GM23338 (cell line): ENCODE measurements around the gene WFDC11. TPM values are rescaled to one million over a fixed set of nuclear protein-coding genes. Genes with fewer than 3 reads are reported as not detected.

Source experiments
- ATAC-seq: fragments of 200-7000 bp; cut with Tn5 transposase; 3 replicates; pipeline ENCODE4 v1.9.1; 2020
- DNase-seq: peaks from one replicate; pipeline ENCODE4 v3.0.0-alpha.2; 2015; ENCODE audit warnings: low spot score
- H2AFZ ChIP-seq: fragments of 200-600 bp; sonication (generic); 2 replicates; pipeline ENCODE4 v1.8.0; 2016; ENCODE audit warnings: antibody characterized with exemption, mild to moderate bottlenecking, moderate library complexity
- H3F3A ChIP-seq: fragments of 200-600 bp; sonication (generic); replicated peaks from 2 replicates; pipeline ENCODE4 v1.8.0; 2017; ENCODE audit warnings: antibody characterized with exemption, mixed run types, low read depth
- H3K27ac ChIP-seq: fragments of 200-600 bp; sonication (generic); 2 replicates; pipeline ENCODE4 v1.6.1; 2016; ENCODE audit warnings: low read depth
- H3K27me3 ChIP-seq: fragments of 200-600 bp; sonication (generic); 2 replicates; pipeline ENCODE4 v1.8.0; 2016; ENCODE audit warnings: mild to moderate bottlenecking, mixed run types, moderate library complexity; ENCODE audit not compliant: insufficient read depth
- H3K36me3 ChIP-seq: fragments of 200-600 bp; sonication (generic); 2 replicates; pipeline ENCODE4 v1.8.0; 2016; ENCODE audit warnings: mild to moderate bottlenecking; ENCODE audit not compliant: insufficient read depth
- H3K4me1 ChIP-seq: fragments of 200-600 bp; sonication (generic); 2 replicates; pipeline ENCODE4 v1.8.0; 2016; ENCODE audit warnings: mild to moderate bottlenecking, moderate library complexity; ENCODE audit not compliant: insufficient read depth
- H3K4me2 ChIP-seq: fragments of 200-600 bp; sonication (generic); 2 replicates; pipeline ENCODE4 v1.7.1; 2017; ENCODE audit warnings: mixed run types
- H3K4me3 ChIP-seq: fragments of 200-600 bp; sonication (generic); 2 replicates; pipeline ENCODE4 v1.6.1; 2016; ENCODE audit warnings: mixed run types
- H3K79me2 ChIP-seq: fragments of 200-600 bp; sonication (generic); replicated peaks from 2 replicates; pipeline ENCODE4 v1.8.0; 2017; ENCODE audit warnings: mild to moderate bottlenecking; ENCODE audit not compliant: insufficient read depth
- H3K9me2 ChIP-seq: fragments of 200-600 bp; sonication (generic); 2 replicates; pipeline ENCODE4 v1.8.0; 2017; ENCODE audit not compliant: insufficient read depth
- H4K20me1 ChIP-seq: fragments of 200-600 bp; sonication (generic); replicated peaks from 2 replicates; pipeline ENCODE4 v1.8.0; 2017; ENCODE audit warnings: mild to moderate bottlenecking; ENCODE audit not compliant: insufficient read depth
- H3K27ac Mint-ChIP-seq: 2 replicates; pipeline ENCODE4 v1.8.0; 2020; ENCODE audit warnings: inconsistent platforms, mild to moderate bottlenecking, moderate library complexity, mixed read lengths
- H3K27me3 Mint-ChIP-seq: 3 replicates; pipeline ENCODE4 v1.8.0; 2022; ENCODE audit warnings: low read depth, mild to moderate bottlenecking, moderate library complexity, mixed read lengths, inconsistent platforms; ENCODE audit not compliant: insufficient read depth, poor library complexity
- H3K36me3 Mint-ChIP-seq: 3 replicates; pipeline ENCODE4 v1.8.0; 2021; ENCODE audit warnings: low read depth, mild to moderate bottlenecking, inconsistent platforms, moderate library complexity, mixed read lengths
- H3K4me1 Mint-ChIP-seq: 3 replicates; pipeline ENCODE4 v1.8.0; 2020; ENCODE audit warnings: mild to moderate bottlenecking, inconsistent platforms, mixed read lengths
- H3K4me3 Mint-ChIP-seq: 3 replicates; pipeline ENCODE4 v1.8.0; 2021; ENCODE audit warnings: moderate library complexity, mild to moderate bottlenecking, inconsistent platforms, mixed read lengths
- H3K9me3 Mint-ChIP-seq: 3 replicates; pipeline ENCODE4 v1.8.0; 2020; ENCODE audit warnings: moderate library complexity, mild to moderate bottlenecking, inconsistent platforms, mixed read lengths
- CREB1 ChIP-seq: fragments of 250-450 bp; sonication (Bioruptor Pico); IDR thresholded peaks from 2 replicates; pipeline ENCODE4 v1.5.0; 2020; ENCODE audit warnings: low read depth, mild to moderate bottlenecking, moderate library complexity
- CTCF ChIP-seq, 2 experiments: fragments of 200-600 bp in 1 of 2; sonication (generic) in 1 of 2; conservative IDR thresholded peaks; 2 replicates each; pipeline versions ENCODE4 v1.5.1 to v1.6.1; 2016 to 2017; ENCODE audit warnings: antibody characterized with exemption in 2 of 2, low read depth in 2 of 2, mild to moderate bottlenecking in 2 of 2, moderate library complexity in 1 of 2
- ETS1 ChIP-seq: IDR thresholded peaks from 2 replicates; pipeline ENCODE4 v1.6.1; 2016; ENCODE audit warnings: antibody characterized with exemption
- EZH2 ChIP-seq: fragments of 200-600 bp; sonication (generic); IDR thresholded peaks from one replicate; pipeline ENCODE4 v1.8.0; 2017; ENCODE audit warnings: antibody characterized with exemption, mild to moderate bottlenecking, low read depth; ENCODE audit not compliant: unreplicated experiment
- EZH2phosphoT487 ChIP-seq: fragments of 200-600 bp; sonication (generic); IDR thresholded peaks from one replicate; pipeline ENCODE4 v1.8.1; 2018; ENCODE audit warnings: antibody characterized with exemption; ENCODE audit not compliant: unreplicated experiment
- JUNB ChIP-seq: IDR thresholded peaks from one replicate; pipeline ENCODE4 v1.6.1; 2016; ENCODE audit warnings: antibody characterized with exemption; ENCODE audit not compliant: unreplicated experiment
- REST ChIP-seq: IDR thresholded peaks from one replicate; pipeline ENCODE4 v1.6.1; 2018; ENCODE audit warnings: antibody characterized with exemption; ENCODE audit not compliant: unreplicated experiment
- STAT1 ChIP-seq: IDR thresholded peaks from one replicate; pipeline ENCODE4 v1.6.1; 2016; ENCODE audit warnings: antibody characterized with exemption; ENCODE audit not compliant: unreplicated experiment
- ZNF114 ChIP-seq: fragments of 250-450 bp; sonication (Bioruptor Pico); IDR thresholded peaks from 2 replicates; pipeline ENCODE4 v1.5.0; 2020; ENCODE audit warnings: mild to moderate bottlenecking, moderate library complexity
- ZNF331 ChIP-seq: fragments of 250-450 bp; sonication (Bioruptor Pico); IDR thresholded peaks from 2 replicates; pipeline ENCODE4 v1.5.0; 2020; ENCODE audit warnings: low read depth, mild to moderate bottlenecking, moderate library complexity
- polyA plus RNA-seq: library from polyadenylated mRNA; unstranded; fragments of >200 nt; fragmentation: Nextera tagmentation; extraction: Ambion mirVana; gene quantifications from 2 replicates; pipeline ENCODE4 v1.2.1, GENCODE V29; 2016
- total RNA-seq: library from RNA; depleted of rRNA; stranded (reverse); fragments of >200 nt; shearing (Covaris generic); gene quantifications from 2 replicates; pipeline ENCODE4 v1.2.3, GENCODE V29; 2014

WFDC11 gene
- total and polyA plus RNA-seq, 2 experiments from 2014 or later = not detected

- TF ChIP-seq CTCF (conservative IDR thresholded peaks at IDR 0.05; ENCODE audit: low read depth in 2 of 2) (no peak), ZNF331 (no peak), STAT1 (no peak), EZH2phosphoT487 (no peak), EZH2 (no peak), ETS1 (no peak)
These were observed 20.7 kb downstream of the WFDC11 start (continued) for GRCh38 chr20:45649312-45649863.

- Histone ChIP-seq H3K4me2 (no peak overlapping the region), H3K36me3 (no peaks in the 10 kb centered on the region), H3K9me2 (peaks cover 15% of the 10 kb centered on the region; the same call in 1 of the 2 replicates), H2AFZ (no peak overlapping the region), H3K27me3 (no peaks in the 10 kb centered on the region), H4K20me1 (no peaks in the 10 kb centered on the region), H3K4me3 (no peak overlapping the region), H3F3A (no peaks in the 10 kb centered on the region), H3K4me1 (no peaks in the 10 kb centered on the region), H3K27ac (no peak overlapping the region), H3K79me2 (no peaks in the 10 kb centered on the region)
- peaks cover 10% of the 10 kb centered on the region; the same call in 2 of the 3 replicates for H3K4me1 Mint-ChIP-seq
- H3K36me3 Mint-ChIP-seq = peaks cover 26% of the 10 kb centered on the region
- H3K27me3 Mint-ChIP-seq = peaks cover 4% of the 10 kb centered on the region
- no peak overlapping the region for H3K4me3 Mint-ChIP-seq
- ATAC-seq = no peak
- H3K9me3 Mint-ChIP-seq = peaks cover 47% of the 10 kb centered on the region
- DNase-seq = no peak
- H3K27ac Mint-ChIP-seq = no peak overlapping the region
- TF ChIP-seq REST = no peak
- no peak for TF ChIP-seq EZH2phosphoT487
- TF ChIP-seq CREB1 (CRISPR knock-in tag) = no peak
- no peak for TF ChIP-seq ETS1
- TF ChIP-seq ZNF114 (CRISPR knock-in tag) = no peak
- TF ChIP-seq JUNB = no peak
These were observed 22.5 kb downstream of the WFDC11 start for GRCh38 chr20:45647441-45648050.
